ENCODE data around the gene NKTR. TPM values are rescaled to one million over a fixed set of nuclear protein-coding genes. Genes with fewer than 3 reads are reported as not detected.
A peak's percentile ranks its signal among the peaks of the same experiment; 100 is the strongest.

The NKTR gene
- total RNA-seq, 1 experiment from 2014 or later = 23.6 TPM

GRCh38 chr3:42670670-42671069, 70.2 kb downstream of the NKTR start:
- DNase-seq (ENCODE audit: low spot score) = no peak
- in situ Hi-C loops (cut with HindIII; ENCODE audit: low sequenced_read_pairs) = no loop called here

GRCh38 chr3:42672515-42672914, 72.0 kb downstream of the NKTR start:
- in situ Hi-C loops (cut with HindIII; ENCODE audit: low sequenced_read_pairs) = no loop called here

GRCh38 chr3:42673082-42673481, 72.6 kb downstream of the NKTR start:
- in situ Hi-C loops (cut with HindIII; ENCODE audit: low sequenced_read_pairs) = no loop called here
- no peak for DNase-seq (ENCODE audit: low spot score)

More at GRCh38 chr3:42672515-42672914, 72.0 kb downstream of the NKTR start:
- no peak for DNase-seq (ENCODE audit: low spot score)

DNA sequence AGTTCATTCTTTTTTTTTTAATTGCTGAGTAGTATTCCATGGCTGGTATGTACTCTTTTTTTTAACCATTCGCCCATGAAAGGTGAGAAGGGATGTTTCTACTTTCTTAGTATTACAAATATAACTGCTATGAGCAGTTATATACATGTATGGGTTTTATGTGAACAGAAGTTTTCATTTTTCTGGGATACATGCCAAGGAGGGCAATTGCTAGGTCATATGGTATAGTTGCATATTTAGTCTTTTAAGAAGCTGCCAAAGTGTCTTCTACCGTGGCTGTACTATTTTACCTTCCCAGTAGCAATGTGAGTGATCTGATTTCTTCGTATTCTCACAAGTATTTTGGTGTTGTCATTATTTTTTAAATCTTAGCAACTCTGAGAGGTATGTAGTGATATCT, 73.7 kb downstream of the NKTR start:
- no peak for DNase-seq (ENCODE audit: low spot score)
- in situ Hi-C loops (cut with HindIII; ENCODE audit: low sequenced_read_pairs) = no loop called here

- in situ Hi-C loops (cut with HindIII; ENCODE audit: low sequenced_read_pairs) = no loop called here
- DNase-seq (ENCODE audit: low spot score) = no peak
Observed at GRCh38 chr3:42675909-42676308, 75.4 kb downstream of the NKTR start.

DNA sequence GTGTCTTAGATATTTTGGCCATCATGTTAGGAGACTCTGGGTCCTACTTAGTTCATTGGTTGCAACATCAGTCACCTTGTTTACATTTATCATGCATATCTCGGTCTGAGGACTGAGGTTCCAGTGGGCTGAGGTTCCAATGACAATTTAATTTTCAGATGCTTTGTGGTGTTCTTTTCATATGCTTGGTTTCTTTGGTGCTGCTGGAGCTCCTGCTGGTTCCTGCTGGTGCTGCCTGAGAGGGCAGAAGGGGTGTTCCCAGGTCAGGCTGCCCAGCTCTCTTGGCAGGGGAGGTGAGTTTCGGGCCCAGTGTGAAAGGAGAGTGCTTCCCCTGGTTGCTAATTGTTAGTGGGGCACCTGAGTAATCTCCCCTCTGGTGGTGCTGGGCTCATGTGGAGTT, 78.0 kb downstream of the NKTR start:
- in situ Hi-C loops (cut with HindIII; ENCODE audit: low sequenced_read_pairs) = no loop called here
- no peak for DNase-seq (ENCODE audit: low spot score)

DNA sequence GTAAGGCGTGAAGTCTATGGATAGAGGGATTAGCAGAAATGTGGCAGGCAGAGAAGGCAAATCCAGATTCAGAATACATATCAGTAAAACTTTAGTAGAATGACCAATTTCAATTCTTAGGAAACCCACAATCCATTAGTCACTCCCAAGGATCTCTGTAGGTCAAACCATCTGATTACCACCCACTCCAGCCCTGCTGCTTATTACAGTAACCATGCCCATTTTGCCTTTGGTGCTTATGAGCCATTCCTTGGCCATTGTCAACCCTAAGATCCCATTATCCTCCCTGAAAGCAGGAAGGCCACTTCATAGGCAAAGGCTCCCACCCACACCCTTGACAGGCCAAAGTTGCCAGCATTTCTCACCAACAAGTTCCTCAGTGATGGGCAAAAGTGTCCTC, 79.8 kb downstream of the NKTR start:
- DNase-seq (ENCODE audit: low spot score) = no peak
- in situ Hi-C loops (cut with HindIII; ENCODE audit: low sequenced_read_pairs) = no loop called here

GRCh38 chr3:42680806-42681205, 80.3 kb downstream of the NKTR start:
- in situ Hi-C loops (cut with HindIII; ENCODE audit: low sequenced_read_pairs) = no loop called here
- DNase-seq (ENCODE audit: low spot score) = no peak

- DNase-seq (ENCODE audit: low spot score) = no peak
- in situ Hi-C loops (cut with HindIII; ENCODE audit: low sequenced_read_pairs) = no loop called here
Observed at GRCh38 chr3:42681361-42682038, 81.0 kb downstream of the NKTR start.

DNA sequence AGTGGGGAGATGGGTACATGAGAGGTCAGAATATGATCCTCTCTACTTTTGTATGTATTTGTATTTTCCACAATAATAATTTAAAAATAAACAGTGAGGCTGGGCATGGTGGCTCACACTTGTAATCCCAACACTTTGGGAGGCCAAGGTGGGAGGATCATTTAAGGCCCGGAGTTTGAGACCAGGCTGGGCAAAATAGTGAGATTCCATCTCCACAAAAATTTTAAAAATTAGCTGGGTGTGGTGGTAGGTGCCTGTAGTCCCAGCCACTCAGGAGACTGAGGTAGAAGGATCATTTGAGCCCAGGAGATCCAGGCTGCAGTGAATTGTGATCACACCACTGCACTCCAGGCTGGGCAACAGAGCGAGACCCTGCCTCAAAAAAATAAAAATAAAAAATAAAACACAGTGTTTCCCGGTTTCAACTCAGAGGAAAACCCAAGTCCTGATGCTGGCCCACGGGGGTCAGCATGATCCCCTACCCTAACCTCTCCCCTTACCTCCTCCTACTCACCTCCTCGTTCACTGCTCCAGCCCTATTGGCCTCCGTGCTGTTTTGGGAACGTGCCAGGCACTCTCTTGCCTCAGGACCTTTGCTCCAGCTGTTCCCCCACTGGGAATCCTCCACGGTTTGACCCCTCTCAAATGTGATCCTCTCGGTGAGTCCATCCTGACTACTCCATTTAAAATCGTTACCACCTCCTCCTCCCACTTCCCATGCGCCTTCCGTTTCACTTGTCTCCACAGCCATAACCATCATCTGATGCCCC, 82.0 kb downstream of the NKTR start:
- no peak for DNase-seq (ENCODE audit: low spot score)
- in situ Hi-C loops (cut with HindIII; ENCODE audit: low sequenced_read_pairs) = no loop called here

DNA sequence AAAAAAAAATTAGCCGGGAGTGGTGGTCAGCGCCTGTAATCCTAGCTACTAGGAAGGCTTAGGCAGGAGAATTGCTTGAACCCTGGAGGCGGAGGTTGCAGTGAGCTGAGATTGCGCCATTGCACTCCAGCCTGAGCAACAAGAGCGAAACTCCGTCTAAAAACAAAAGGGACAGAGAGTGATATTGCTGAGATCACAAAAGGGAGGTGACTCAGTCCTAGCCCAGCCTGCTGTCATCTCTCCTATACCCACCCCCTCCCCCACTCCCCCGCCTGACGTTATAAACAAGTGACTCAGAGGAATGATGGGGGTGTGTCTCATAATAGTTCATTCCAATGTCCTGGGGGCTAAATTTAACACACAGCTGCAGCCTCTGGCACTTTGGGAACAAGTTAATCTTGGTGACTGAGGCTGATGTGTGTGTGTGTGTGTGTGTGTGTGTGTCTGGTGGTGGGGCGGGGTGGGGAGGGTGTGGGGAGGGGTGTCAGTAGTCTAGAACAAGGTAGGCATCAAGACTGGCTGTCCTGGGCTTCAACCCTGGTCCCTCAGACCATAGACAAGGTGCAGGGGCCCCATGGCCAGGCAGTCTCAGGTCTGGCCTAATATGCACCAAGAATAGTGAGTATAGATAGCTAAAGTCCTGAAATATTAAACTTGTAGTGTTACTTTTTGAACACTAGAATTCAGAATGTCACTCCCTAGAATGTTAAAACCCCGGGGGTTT, 83.6 kb downstream of the NKTR start:
- in situ Hi-C loops (cut with HindIII; ENCODE audit: low sequenced_read_pairs) = no loop called here
- DNase-seq (ENCODE audit: low spot score) = no peak

DNA sequence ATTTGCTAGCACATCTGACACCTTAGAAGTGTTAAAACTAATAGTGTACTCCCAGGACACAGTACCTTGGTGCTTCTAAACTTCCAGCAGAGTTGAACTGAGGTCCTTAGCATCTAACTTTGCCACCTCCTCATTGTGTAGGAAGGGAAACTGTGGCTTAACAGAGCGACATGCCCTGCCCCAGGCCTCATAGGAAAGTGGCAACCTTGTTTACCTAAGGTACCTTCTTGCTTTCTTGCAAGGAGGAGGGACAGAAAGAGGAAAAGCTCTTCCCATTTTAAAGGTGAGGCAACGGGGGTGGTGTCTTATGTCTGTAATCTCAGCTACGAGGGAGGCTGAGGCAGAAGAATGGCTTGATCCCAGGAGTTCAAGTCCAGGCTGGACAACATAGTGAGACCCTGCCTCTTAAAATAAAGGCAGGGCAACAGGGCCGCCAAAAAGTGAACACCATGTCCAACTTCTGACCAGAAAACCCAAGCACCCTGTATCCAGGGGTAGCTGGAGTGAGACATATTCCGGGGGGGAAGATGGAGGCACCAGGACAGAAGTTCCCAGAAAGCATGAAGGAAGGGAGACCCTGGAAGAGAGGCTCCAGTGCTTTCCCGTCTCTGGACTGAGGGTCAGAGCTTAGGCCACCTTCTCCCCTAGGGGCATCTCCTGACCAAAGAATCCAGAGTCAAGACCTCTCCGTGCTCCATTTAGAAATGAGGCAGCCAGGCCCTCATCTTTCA, 84.3 kb downstream of the NKTR start:
- in situ Hi-C loops (cut with HindIII; ENCODE audit: low sequenced_read_pairs) = no loop called here
- DNase-seq (ENCODE audit: low spot score) = no peak

GRCh38 chr3:42685363-42685881, 84.9 kb downstream of the NKTR start, which contains the start of gene KLHL40:
Gene KLHL40, plus strand, starts transcription at chr3:42685537. Its CDS starts 82 bp downstream, at chr3:42685619.
- in situ Hi-C loops (cut with HindIII; ENCODE audit: low sequenced_read_pairs) = no loop called here
- no peak for DNase-seq (ENCODE audit: low spot score)

DNA sequence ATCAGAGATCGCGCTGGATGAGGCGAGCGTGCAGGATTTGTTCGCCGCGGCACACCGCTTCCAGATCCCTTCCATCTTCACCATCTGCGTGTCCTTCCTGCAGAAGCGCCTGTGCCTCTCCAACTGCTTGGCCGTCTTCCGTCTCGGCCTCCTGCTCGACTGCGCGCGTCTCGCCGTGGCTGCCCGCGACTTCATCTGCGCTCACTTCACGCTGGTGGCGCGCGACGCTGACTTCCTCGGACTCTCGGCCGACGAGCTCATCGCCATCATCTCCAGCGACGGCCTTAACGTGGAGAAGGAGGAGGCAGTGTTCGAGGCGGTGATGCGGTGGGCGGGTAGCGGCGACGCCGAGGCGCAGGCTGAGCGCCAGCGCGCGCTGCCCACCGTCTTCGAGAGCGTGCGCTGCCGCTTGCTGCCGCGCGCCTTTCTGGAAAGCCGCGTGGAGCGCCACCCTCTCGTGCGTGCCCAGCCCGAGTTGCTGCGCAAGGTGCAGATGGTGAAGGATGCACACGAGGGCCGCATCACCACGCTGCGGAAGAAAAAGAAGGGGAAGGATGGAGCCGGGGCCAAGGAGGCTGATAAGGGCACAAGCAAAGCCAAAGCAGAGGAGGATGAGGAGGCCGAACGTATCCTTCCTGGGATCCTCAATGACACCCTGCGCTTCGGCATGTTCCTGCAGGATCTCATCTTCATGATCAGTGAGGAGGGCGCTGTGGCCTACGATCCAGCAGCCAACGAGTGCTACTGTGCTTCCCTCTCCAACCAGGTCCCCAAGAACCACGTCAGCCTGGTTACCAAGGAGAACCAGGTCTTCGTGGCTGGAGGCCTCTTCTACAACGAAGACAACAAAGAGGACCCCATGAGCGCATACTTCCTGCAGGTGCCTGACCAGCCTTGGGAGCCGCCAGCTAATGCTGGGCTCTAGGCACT, 85.7 kb downstream of the NKTR start:
- in situ Hi-C loops (cut with HindIII; ENCODE audit: low sequenced_read_pairs) = no loop called here

GRCh38 chr3:42686832-42687650, 86.6 kb downstream of the NKTR start:
- in situ Hi-C loops (cut with HindIII; ENCODE audit: low sequenced_read_pairs) = no loop called here
- DNase-seq (ENCODE audit: low spot score) = no peak

More for the DNA sequence above, 85.7 kb downstream of the NKTR start:
- peak; percentile 20 for DNase-seq (ENCODE audit: low spot score)

DNA sequence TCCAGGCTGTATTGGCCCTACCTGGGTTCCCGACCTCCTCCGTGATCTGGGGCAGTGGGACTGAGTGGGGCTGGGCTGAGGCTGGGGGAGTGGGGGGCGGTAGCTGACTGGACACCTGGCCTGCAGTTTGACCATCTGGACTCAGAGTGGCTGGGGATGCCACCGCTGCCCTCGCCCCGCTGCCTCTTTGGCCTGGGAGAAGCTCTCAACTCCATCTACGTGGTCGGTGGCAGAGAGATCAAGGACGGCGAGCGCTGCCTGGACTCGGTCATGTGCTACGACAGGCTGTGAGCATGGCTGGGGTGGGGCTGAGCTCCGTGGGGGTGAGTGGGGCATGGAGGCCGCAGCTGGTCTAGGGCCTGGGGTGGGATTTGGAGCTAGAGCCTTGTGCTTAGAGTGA, 87.5 kb downstream of the NKTR start:
- in situ Hi-C loops (cut with HindIII; ENCODE audit: low sequenced_read_pairs) = no loop called here

More for the DNA sequence above, 87.5 kb downstream of the NKTR start:
- DNase-seq (ENCODE audit: low spot score) = no peak

Data from G401 (cell line).